ENCODE data around the gene TMEM127.

TMEM127 gene

DNA sequence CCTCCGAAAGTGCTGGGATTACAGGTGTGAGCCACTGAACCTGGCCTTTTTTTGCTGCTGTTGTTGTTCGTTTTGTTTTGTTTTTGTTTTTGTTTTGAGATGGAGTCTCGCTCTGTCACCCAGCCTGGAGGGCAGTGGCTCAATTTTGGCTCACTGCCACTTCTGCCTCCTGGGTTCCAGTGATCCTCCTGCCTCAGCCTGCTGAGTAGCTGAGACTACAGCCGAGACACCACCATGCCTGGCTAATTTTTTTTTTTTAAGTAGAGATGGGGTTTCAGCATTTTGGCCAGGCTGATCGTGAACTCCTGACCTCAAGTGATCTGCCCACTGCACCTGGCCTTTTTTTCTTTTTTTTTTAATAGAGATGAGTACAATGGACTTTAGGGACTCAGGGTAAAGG lies 22.0 kb downstream of the TMEM127 start:
- TF ChIP-seq, protein P1, sequence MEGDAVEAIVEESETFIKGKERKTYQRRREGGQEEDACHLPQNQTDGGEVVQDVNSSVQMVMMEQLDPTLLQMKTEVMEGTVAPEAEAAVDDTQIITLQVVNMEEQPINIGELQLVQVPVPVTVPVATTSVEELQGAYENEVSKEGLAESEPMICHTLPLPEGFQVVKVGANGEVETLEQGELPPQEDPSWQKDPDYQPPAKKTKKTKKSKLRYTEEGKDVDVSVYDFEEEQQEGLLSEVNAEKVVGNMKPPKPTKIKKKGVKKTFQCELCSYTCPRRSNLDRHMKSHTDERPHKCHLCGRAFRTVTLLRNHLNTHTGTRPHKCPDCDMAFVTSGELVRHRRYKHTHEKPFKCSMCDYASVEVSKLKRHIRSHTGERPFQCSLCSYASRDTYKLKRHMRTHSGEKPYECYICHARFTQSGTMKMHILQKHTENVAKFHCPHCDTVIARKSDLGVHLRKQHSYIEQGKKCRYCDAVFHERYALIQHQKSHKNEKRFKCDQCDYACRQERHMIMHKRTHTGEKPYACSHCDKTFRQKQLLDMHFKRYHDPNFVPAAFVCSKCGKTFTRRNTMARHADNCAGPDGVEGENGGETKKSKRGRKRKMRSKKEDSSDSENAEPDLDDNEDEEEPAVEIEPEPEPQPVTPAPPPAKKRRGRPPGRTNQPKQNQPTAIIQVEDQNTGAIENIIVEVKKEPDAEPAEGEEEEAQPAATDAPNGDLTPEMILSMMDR (IDR thresholded peaks at IDR 0.05; ENCODE audit: control insufficient read depth, insufficient read depth, low read depth, low read length, missing control alignments) = no peak
- H3K4me3 ChIP-seq (ENCODE audit: control insufficient read depth, low read depth, low read length) = no peak overlapping the region
- no peak for DNase-seq (ENCODE audit: low read depth)

DNA sequence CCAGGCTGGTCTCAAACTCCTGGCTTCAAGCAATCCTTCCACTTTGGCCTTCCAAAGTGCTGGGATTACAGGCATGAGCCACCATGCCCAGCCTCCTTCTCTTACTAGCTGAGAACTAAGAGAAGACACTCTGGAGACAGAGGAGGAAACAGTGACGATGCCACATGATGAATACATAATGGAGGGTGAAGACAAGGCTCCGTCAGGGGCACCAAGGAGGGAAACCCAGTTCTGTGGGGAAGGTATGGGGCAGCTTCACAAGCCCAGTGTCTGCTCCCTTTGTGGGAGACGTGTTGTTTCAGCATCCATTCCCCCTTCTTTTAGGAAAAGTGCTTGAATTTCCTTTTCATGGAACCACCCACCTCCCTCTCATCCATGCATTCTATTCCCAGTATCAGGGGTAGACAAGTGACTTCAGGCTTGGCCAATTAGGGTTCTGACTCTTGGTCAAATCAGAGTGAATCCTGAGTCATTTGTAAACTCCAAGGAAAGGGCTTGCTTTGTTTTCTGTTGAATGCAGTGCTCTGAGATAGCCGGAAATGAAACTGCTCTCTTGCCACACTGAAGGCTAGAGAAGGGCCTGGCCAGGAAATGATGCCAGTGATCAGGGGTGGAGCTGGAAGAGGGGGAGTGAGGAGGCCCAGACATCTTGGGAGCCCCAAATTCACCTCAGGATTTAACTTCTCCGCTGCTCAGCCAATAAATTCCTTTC lies 23.7 kb downstream of the TMEM127 start:
- DNase-seq (ENCODE audit: low read depth) = peak; percentile 86
- H3K4me3 ChIP-seq (ENCODE audit: control insufficient read depth, low read depth, low read length) = no peak overlapping the region
- TF ChIP-seq, protein P1 (IDR thresholded peaks at IDR 0.05; ENCODE audit: control insufficient read depth, insufficient read depth, low read depth, low read length, missing control alignments) = no peak

DNA sequence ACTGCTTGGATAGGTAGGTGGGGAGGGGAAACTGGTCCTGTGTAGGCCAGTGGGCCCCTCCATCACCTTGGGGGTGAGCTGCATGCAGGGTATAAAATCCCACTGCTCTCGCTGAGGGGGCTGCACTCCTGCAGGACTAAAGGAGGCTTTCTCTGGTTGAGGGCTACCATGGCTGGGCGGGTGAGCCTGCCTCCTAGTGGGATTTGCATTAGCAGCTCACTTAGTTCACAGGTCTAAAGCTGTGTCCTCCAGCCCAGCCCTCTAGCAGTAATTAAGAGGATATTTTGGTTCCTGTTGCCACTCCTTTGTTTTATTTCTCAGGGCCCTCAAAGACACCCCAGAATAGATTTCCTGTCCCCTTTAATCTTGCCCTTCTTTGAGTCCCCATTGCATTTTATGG lies 24.6 kb downstream of the TMEM127 start:
- no peak for DNase-seq (ENCODE audit: low read depth)
- TF ChIP-seq, protein P1 (IDR thresholded peaks at IDR 0.05; ENCODE audit: control insufficient read depth, insufficient read depth, low read depth, low read length, missing control alignments) = no peak
- no peak overlapping the region for H3K4me3 ChIP-seq (ENCODE audit: control insufficient read depth, low read depth, low read length)

DNA sequence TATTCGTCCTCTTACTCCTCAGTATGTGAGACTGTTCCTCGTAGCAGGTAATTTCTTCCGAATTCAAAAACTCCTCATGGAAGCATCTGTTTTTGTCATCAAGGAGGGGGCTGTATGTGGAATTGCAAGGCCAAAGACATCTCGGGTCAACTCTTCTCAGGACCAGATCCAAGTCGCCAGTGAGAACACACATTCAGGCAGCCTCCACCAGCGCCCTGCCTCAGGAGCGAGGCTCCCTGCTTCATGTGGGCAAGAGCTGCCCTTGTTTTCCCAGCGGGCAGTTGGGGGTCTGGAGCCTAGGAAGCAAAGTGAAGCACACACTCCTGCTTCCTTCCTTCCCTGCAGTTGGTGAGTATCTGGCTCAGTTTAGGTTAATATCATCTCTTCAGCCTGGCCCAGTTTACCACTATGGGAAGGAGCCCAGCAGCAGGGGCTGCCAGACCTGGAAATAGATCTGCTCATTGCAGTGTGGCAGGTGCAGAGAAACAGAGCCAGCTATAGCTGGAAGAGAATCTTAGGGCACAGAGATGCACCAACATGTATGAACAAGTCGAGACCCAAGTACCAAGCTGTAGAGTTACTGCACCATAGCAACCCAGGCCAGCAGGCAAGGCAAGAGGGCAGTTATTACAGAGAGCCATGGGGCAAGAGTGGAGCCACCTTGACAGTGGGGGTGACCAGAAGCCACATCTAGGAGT lies 25.3 kb downstream of the TMEM127 start:
- no peak overlapping the region for H3K4me3 ChIP-seq (ENCODE audit: control insufficient read depth, low read depth, low read length)
- DNase-seq (ENCODE audit: low read depth) = no peak
- TF ChIP-seq, protein P1 (IDR thresholded peaks at IDR 0.05; ENCODE audit: control insufficient read depth, insufficient read depth, low read depth, low read length, missing control alignments) = no peak

DNA sequence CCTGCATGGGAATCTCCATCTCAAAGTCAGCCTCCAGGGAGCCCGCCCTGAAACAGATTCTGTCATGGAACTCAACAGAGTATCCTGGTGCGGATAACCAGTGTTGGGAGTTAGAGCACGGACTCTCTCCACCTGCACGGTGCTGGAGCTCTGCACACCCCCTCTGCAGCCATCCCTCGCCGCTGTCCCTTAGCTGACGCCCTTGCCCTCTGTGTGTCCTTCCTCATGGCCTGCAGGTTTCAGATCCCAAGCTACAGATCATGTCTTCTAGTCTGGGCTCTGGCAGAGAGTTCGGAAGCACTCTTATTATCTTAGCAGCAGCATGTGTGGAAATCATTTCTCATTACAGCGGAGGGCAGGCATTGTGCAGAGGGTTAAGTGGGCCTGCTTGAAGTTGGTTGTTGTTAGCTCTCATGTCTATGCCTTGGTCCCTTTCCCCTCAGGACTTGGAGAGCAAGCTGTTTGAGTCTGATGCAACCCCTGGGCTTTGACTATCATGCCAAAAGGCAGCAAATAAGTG lies 26.0 kb downstream of the TMEM127 start:
- TF ChIP-seq, protein P1 (IDR thresholded peaks at IDR 0.05; ENCODE audit: control insufficient read depth, insufficient read depth, low read depth, low read length, missing control alignments) = no peak
- no peak overlapping the region for H3K4me3 ChIP-seq (ENCODE audit: control insufficient read depth, low read depth, low read length)
- DNase-seq (ENCODE audit: low read depth) = no peak

DNA sequence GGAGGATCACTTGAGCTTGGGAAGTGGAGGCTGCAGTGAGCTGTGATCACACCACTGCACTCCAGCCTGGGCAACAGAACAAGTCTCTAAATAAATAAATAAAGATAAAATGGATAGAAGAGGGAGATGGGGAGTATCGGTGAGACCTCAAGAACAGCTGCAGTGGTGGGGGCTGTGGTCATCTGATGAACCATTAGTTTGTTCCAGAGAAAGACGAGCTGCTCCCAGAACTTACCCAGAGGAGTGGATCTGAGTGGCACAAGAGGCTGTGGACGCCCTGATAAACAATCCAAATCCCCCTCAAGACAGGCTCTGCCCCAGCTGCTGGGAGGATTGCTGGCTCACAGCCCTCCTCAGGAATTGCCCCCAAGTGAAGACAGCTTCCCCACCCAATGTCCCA lies 26.7 kb downstream of the TMEM127 start:
- no peak for DNase-seq (ENCODE audit: low read depth)
- no peak overlapping the region for H3K4me3 ChIP-seq (ENCODE audit: control insufficient read depth, low read depth, low read length)
- TF ChIP-seq, protein P1 (IDR thresholded peaks at IDR 0.05; ENCODE audit: control insufficient read depth, insufficient read depth, low read depth, low read length, missing control alignments) = no peak

Measured in AG09309 (cell line).